Endothelial cell of umbilical vein (primary cell): ENCODE results near the gene ABL1. TPM values are rescaled to one million over a fixed set of nuclear protein-coding genes. Genes with fewer than 3 reads are reported as not detected.

Experiments
- BruUV-seq: library from RNA; stranded (reverse); fragments of 400-500 nt; replicated peaks from 2 replicates; lab custom pipeline; 2021; lab: Mats Ljungman, UMichigan
- CTCF ChIA-PET: fragments of 300-600, 350-600 bp; sonication (Branson Sonifier 250); formaldehyde crosslinking; loops from one replicate; lab custom pipeline; 2021; ENCODE audit warnings: antibody characterized with exemption, inconsistent platforms; lab: Charles Lee
- POLR2A ChIA-PET: fragments of 300-600, 350-600 bp; sonication (Branson Sonifier 250); formaldehyde crosslinking; loops from one replicate; lab custom pipeline; 2021; ENCODE audit warnings: antibody characterized with exemption, inconsistent platforms; lab: Charles Lee
- DNase-seq: peaks from one replicate; pipeline ENCODE4 v3.0.0-alpha.2; 2011; ENCODE audit warnings: low read depth, low spot score
- FAIRE-seq: peaks from 2 replicates; lab custom pipeline; 2011; peaks lifted over from hg19 to GRCh38; lab: Jason Lieb, UNC
- H2AFZ ChIP-seq: 2 replicates; pipeline ENCODE4 v1.6.0; 2012; ENCODE audit warnings: low read depth, low read length, control low read depth, inconsistent platforms
- H3K27ac ChIP-seq: 2 replicates; pipeline ENCODE4 v1.5.1; 2011; ENCODE audit warnings: low read depth, mild to moderate bottlenecking, control low read depth, low read length, moderate library complexity; ENCODE audit not compliant: insufficient read depth
- H3K27me3 ChIP-seq, 2 experiments: 2 replicates each; pipeline versions ENCODE4 v1.6.0 to v1.6.1; 2011; ENCODE audit warnings: low read length in 2 of 2, mixed read lengths in 1 of 2; ENCODE audit not compliant: control insufficient read depth in 2 of 2, insufficient read depth in 2 of 2
- H3K36me3 ChIP-seq, 2 experiments: 2 replicates in 1 of 2; 3 replicates in 1 of 2; pipeline ENCODE4 v1.5.1; 2011; ENCODE audit warnings: low read length in 2 of 2, mild to moderate bottlenecking in 1 of 2, moderate library complexity in 1 of 2; ENCODE audit not compliant: control insufficient read depth in 2 of 2, insufficient read depth in 2 of 2; ENCODE audit errors: extremely low read depth in 1 of 2
- H3K4me1 ChIP-seq: 3 replicates; pipeline ENCODE4 v1.5.1; 2011; ENCODE audit warnings: mild to moderate bottlenecking, low read length; ENCODE audit not compliant: control insufficient read depth, insufficient read depth; ENCODE audit errors: extremely low read depth
- H3K4me2 ChIP-seq: 2 replicates; pipeline ENCODE4 v1.6.1; 2011; ENCODE audit warnings: low read length, control low read depth, mixed read lengths; ENCODE audit not compliant: insufficient read depth
- H3K4me3 ChIP-seq, 3 experiments: fragments of 200-600 bp in 1 of 3; sonication (generic), shearing (Covaris generic) in 1 of 3; replicated peaks in 1 of 3; 2 replicates each; pipeline ENCODE4 v1.5.1; 2011 to 2016; ENCODE audit warnings: control low read depth in 3 of 3, low read length in 3 of 3, mild to moderate bottlenecking in 2 of 3, inconsistent platforms in 1 of 3, low read depth in 1 of 3, moderate library complexity in 1 of 3; ENCODE audit not compliant: insufficient read depth in 1 of 3
- H3K79me2 ChIP-seq: 2 replicates; pipeline ENCODE4 v1.6.0; 2012; ENCODE audit warnings: low read length, inconsistent platforms; ENCODE audit not compliant: control insufficient read depth, insufficient read depth
- H3K9ac ChIP-seq: replicated peaks from 2 replicates; pipeline ENCODE3; 2011; ENCODE audit warnings: low read length, control low read depth; ENCODE audit not compliant: insufficient read depth; ENCODE audit errors: extremely low read depth
- H3K9me1 ChIP-seq: replicated peaks from 3 replicates; pipeline ENCODE4 v1.6.0; 2011; ENCODE audit warnings: mild to moderate bottlenecking, low read length; ENCODE audit not compliant: control insufficient read depth, insufficient read depth; ENCODE audit errors: extremely low read depth
- H3K9me3 ChIP-seq: replicated peaks from 2 replicates; pipeline ENCODE4 v1.5.1; 2012; ENCODE audit warnings: low read length, inconsistent platforms; ENCODE audit not compliant: control insufficient read depth, insufficient read depth
- H4K20me1 ChIP-seq: replicated peaks from 2 replicates; pipeline ENCODE3; 2011; ENCODE audit warnings: mild to moderate bottlenecking, low read length; ENCODE audit not compliant: control insufficient read depth, insufficient read depth; ENCODE audit errors: extremely low read depth
- CTCF ChIP-seq, 2 donors: IDR thresholded peaks; 1 replicate in 1 of 2; 2 replicates in 1 of 2; pipeline ENCODE4 v1.5.1; 2011; ENCODE audit warnings: low read length in 2 of 2, mild to moderate bottlenecking in 2 of 2, moderate library complexity in 2 of 2, control low read depth in 1 of 2, inconsistent platforms in 1 of 2, low read depth in 1 of 2; ENCODE audit not compliant: insufficient read depth in 1 of 2; ENCODE audit errors: extremely low read depth in 1 of 2
- EZH2 ChIP-seq: IDR thresholded peaks from 2 replicates; pipeline ENCODE4 v1.6.1; 2012; ENCODE audit warnings: borderline replicate concordance, low read depth, mild to moderate bottlenecking, moderate library complexity, low read length, inconsistent platforms; ENCODE audit not compliant: severe bottlenecking
- FOS ChIP-seq: IDR thresholded peaks from 2 replicates; pipeline ENCODE4 v1.6.1; 2011; ENCODE audit warnings: mild to moderate bottlenecking, low read length, moderate library complexity, borderline replicate concordance; ENCODE audit not compliant: insufficient read depth
- GATA2 ChIP-seq: IDR thresholded peaks from 2 replicates; pipeline ENCODE4 v1.7.0; 2011; ENCODE audit warnings: low read depth, mild to moderate bottlenecking, moderate library complexity, mixed read lengths, low read length; ENCODE audit not compliant: insufficient read length, insufficient read depth
- JUN ChIP-seq: IDR thresholded peaks from 2 replicates; pipeline ENCODE4 v1.6.1; 2011; ENCODE audit warnings: borderline replicate concordance, low read depth; ENCODE audit not compliant: insufficient read length, insufficient read depth
- MAX ChIP-seq: IDR thresholded peaks from 2 replicates; pipeline ENCODE4 v1.6.1; 2011; ENCODE audit not compliant: insufficient read depth, insufficient read length
- MYC ChIP-seq: IDR thresholded peaks from one replicate; pipeline ENCODE4 v1.6.1; 2011; ENCODE audit warnings: mild to moderate bottlenecking, low read depth, low read length
- POLR2A ChIP-seq: IDR thresholded peaks from 2 replicates; pipeline ENCODE4 v1.6.1; 2012; ENCODE audit warnings: low read depth, mild to moderate bottlenecking, control low read depth, low read length
- POLR2AphosphoS5 ChIP-seq: IDR thresholded peaks from 2 replicates; pipeline ENCODE4 v1.6.1; 2012; ENCODE audit warnings: low read depth, mild to moderate bottlenecking, control low read depth, low read length, moderate library complexity; ENCODE audit not compliant: insufficient read depth
- dilution Hi-C: fragments of 300-500 bp; cut with MboI; formaldehyde crosslinking; loops from one replicate; pipeline ENCODE4 v1.15.0; 2019; ENCODE audit warnings: low sequenced_read_pairs; ENCODE audit not compliant: extremely low pct_ligation_motif_present
- intact Hi-C: fragments of 100-400 bp; cut with micrococcal nuclease; formaldehyde crosslinking; loops from one replicate; pipeline ENCODE4 v1.10.0; 2022
- polyA plus RNA-seq, 4 experiments: library from polyadenylated mRNA; depleted of rRNA in 3 of 4; stranded (reverse) in 3 of 4; unstranded in 1 of 4; fragments of >200 nt; gene quantifications; 2 replicates each; pipeline versions ENCODE4 v1.2.1 to v1.2.3, GENCODE V29; 2011 to 2012; ENCODE audit warnings: missing spikeins in 1 of 4
- total RNA-seq: library from RNA; stranded (reverse); gene quantifications from 2 replicates; pipeline ENCODE4 v1.2.3, GENCODE V29; 2021

Gene ABL1
- total and polyA plus RNA-seq, 2 donors (not counting 3 experiments of a cell fraction or from before 2014, with no cell fraction given) = 32.1 to 87.1 TPM

GRCh38 chr9:130870491-130871381 lies 35.7 kb downstream of the ABL1 start:
- Histone ChIP-seq H2AFZ (no peak overlapping the region), H3K4me3 (no peak overlapping the region), H3K27me3 (no peaks in the 10 kb centered on the region), H4K20me1 (no peaks in the 10 kb centered on the region), H3K9ac (no peak overlapping the region), H3K4me1 (no peaks in the 10 kb centered on the region), H3K9me3 (no peaks in the 10 kb centered on the region), H3K4me2 (no peak overlapping the region), H3K79me2 (peaks cover 50% of the 10 kb centered on the region), H3K36me3 (peaks cover 31 to 49% of the 10 kb centered on the region in 2 experiments), H3K27ac (no peak overlapping the region), H3K9me1 (no peaks in the 10 kb centered on the region)
- ChIA-PET POLR2A (interaction anchor here (0.6 kb wide), 1 partner anchor 129 kb away, joined by 5 read pairs; no protein-coding TSS in a partner anchor), CTCF (interaction anchor here (0.9 to 11.0 kb wide), 16 partner anchors 8 to 368 kb away, joined by 3 to 327 read pairs (median 4); no protein-coding TSS in a partner anchor)
- FAIRE-seq (no peak), DNase-seq (no peak)
- TF ChIP-seq CTCF (IDR thresholded peaks at IDR 0.05; ENCODE audit: extremely low read depth in 1 of 2, insufficient read depth in 1 of 2, low read depth in 1 of 2, low read length in 2 of 2) (no peak), FOS (no peak), JUN (no peak), MAX (no peak), MYC (no peak), GATA2 (no peak), POLR2A (no peak), EZH2 (no peak), POLR2AphosphoS5 (no peak)
- BruUV-seq = no TSS peak
- dilution Hi-C loops = loop anchor here (25.0 kb wide), 1 partner anchor 183 kb away; the partner anchor contains the start of gene EXOSC2
- intact Hi-C loops = loop anchor here (1.0 to 2.0 kb wide), 3 partner anchors 70 to 176 kb away; no protein-coding TSS in a partner anchor
